Chondrocyte (in vitro differentiated cells): ENCODE measurements around the gene ANKRD36. TPM values are rescaled to one million over a fixed set of nuclear protein-coding genes. Genes with fewer than 3 reads are reported as not detected.
"Not testable (repeated sequence)": the region's sequence is repeated elsewhere in the genome, so short reads cannot be mapped to it uniquely, and the experiment has no call there.

Experiments used
- DNase-seq: peaks from one replicate; pipeline ENCODE4 v3.0.0; 2021; ENCODE audit warnings: mixed read lengths, low spot score
- H3K27ac Mint-ChIP-seq: one replicate; pipeline ENCODE4 v1.8.0; 2021; ENCODE audit warnings: mild to moderate bottlenecking, moderate library complexity, mixed read lengths; ENCODE audit not compliant: unreplicated experiment
- H3K27me3 Mint-ChIP-seq: 2 replicates; pipeline ENCODE4 v1.8.0; 2021; ENCODE audit warnings: low read depth, mixed read lengths
- H3K36me3 Mint-ChIP-seq: 2 replicates; pipeline ENCODE4 v1.8.0; 2021; ENCODE audit warnings: low read depth, mixed read lengths
- H3K4me1 Mint-ChIP-seq: 2 replicates; pipeline ENCODE4 v1.8.0; 2021; ENCODE audit warnings: low read depth, mild to moderate bottlenecking, mixed read lengths
- H3K4me3 Mint-ChIP-seq: one replicate; pipeline ENCODE4 v1.8.0; 2021; ENCODE audit warnings: mild to moderate bottlenecking, moderate library complexity, mixed read lengths; ENCODE audit not compliant: unreplicated experiment
- H3K9me3 Mint-ChIP-seq: 2 replicates; pipeline ENCODE4 v1.8.0; 2021; ENCODE audit warnings: low read depth, mixed read lengths
- total RNA-seq: library from RNA; stranded (reverse); gene quantifications from 3 replicates; pipeline ENCODE4 v1.2.1, GENCODE V29; 2021

ANKRD36 gene
- total RNA-seq, 1 donor from 2014 or later = 20.6 TPM

DNA sequence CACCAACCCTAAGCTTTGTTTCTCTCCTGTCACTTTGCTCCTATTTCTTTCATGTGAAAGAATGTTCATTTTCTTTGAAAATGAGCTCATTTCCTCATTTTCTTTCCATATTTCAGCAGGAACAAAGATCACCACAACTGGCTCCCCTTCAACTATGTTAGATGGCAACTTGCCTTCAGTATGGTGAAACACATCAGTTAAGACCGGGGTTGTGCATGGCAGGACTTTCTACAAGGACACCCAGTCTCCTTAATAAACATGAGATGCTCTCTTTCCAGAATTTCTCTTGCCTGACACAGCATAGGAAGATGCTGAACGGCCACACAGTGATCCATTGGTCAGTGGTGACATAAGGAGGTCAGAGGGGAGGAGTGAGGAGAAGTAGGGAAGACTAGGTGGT, 172.2 kb downstream of the ANKRD36 start:
- H3K9me3 Mint-ChIP-seq, H3K4me1 Mint-ChIP-seq, H3K4me3 Mint-ChIP-seq, H3K27me3 Mint-ChIP-seq, DNase-seq, H3K36me3 Mint-ChIP-seq, H3K27ac Mint-ChIP-seq: not testable (repeated sequence)

- DNase-seq, H3K4me3 Mint-ChIP-seq, H3K4me1 Mint-ChIP-seq, H3K27me3 Mint-ChIP-seq, H3K36me3 Mint-ChIP-seq, H3K9me3 Mint-ChIP-seq, H3K27ac Mint-ChIP-seq: not testable (repeated sequence)
These were observed 180.7 kb downstream of the ANKRD36 start for GRCh38 chr2:97293687-97294086.

Other genes with a start within 250 kb of the ANKRD36 start
- 20.4 to 26.7 TPM (median 24.8 TPM) in 3 replicates for gene SEMA4C, start 243.1 kb upstream of the ANKRD36 start, total RNA-seq
- 0.47 TPM in 1 of 3 replicates, not detected in the others for gene FAM178B, start 126.6 kb upstream of the ANKRD36 start, total RNA-seq
- gene FAHD2B, start 18.3 kb upstream of the ANKRD36 start, total RNA-seq = 19.2 to 24.8 TPM (median 23.2 TPM) in 3 replicates